HG03460 (cell line): ENCODE results near the gene CEP350.
"Not testable (repeated sequence)": the region's sequence is repeated elsewhere in the genome, so short reads cannot be mapped to it uniquely, and the experiment has no call there.

Experiments
- ATAC-seq: cut with Tn5 transposase; IDR thresholded peaks from one replicate; pipeline ENCODE4 v1.9.1; 2021; ENCODE audit not compliant: unreplicated experiment

CEP350 gene

GRCh38 chr1:179990847-179991246, 36.2 kb downstream of the CEP350 start:
- ATAC-seq, result no peak

DNA sequence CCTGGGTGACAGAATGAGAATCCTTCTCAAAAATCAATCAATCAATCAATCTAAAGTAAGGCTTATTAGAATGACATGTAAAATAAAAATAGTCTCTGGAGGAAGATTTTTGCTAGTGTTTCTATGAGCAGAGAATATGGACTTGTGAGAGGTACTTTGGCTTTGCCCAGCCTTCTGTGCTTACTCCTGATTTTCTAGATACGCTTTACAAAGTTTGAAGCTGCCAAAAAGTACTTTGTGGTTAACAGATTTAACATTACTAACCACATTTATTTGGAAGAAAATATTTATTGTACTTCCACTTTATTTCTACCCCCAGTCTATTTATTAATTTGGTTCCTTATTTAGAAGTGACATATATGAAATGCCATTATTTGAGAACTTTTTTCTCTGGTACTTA, 41.0 kb downstream of the CEP350 start:
- ATAC-seq, result no peak

- peak; percentile 53 for ATAC-seq
Measured at GRCh38 chr1:179996099-179996498, 41.5 kb downstream of the CEP350 start.

GRCh38 chr1:180000575-180000974, 46.0 kb downstream of the CEP350 start:
- no peak for ATAC-seq

- no peak for ATAC-seq
Measured at GRCh38 chr1:180002437-180002836, 47.8 kb downstream of the CEP350 start.

DNA sequence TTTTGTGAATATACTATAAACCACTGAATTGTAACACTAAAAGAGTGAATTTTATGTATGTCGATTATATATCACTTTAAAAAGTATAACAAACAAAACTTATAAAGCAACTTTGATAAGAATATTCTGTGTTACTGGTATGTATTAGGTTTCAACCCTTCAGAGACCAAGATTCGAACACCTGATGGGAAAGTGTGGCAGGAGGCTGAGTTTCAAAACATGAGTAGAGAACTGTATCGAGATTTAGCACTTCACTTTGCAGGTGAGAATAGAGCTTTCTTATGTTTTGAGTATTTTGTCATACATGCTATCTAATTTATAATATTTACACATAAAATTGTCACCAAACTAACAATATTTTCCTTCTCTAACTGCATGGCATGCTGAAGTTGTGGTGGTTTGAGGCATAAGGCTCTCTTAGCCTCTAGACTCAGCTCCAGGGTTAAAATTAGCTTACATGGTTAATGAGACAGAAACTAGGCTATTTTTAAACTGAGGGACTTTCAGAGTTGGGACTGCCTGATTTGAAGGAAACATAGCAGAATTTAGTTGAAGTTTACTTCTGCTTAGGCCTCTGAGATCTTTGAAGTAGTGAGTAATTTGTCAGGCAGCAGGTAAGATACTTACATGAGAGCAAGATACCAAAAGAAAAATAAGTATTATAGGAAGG, 48.6 kb downstream of the CEP350 start:
- peak; percentile 92 for ATAC-seq

GRCh38 chr1:180006762-180007161, 52.2 kb downstream of the CEP350 start:
- ATAC-seq, result not testable (repeated sequence)

GRCh38 chr1:180020017-180020416, 65.4 kb downstream of the CEP350 start:
- no peak for ATAC-seq

GRCh38 chr1:180026556-180026955, 71.9 kb downstream of the CEP350 start:
- no peak for ATAC-seq

DNA sequence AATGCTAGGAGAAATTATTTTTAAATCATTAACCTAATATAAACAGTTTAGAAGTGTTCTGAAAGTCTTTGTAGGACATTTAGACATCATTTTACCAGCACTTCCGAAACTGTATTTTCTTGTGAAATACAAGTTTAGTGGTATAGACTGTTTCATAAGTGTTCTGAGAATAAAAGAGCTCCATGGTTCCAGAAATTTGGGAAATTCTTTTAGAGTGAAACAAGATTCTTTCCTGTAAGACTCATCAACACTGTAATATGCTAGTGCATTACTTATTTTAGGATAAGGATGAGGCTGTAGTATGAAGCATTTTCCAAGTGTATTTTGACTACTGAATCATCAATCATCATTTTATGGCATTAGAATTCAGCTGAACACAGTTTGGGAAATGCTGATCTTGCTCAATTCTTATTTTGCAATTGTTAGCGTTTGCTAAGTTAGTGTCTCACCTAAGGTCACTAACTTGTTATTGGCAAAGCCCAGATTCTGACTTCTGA, 73.4 kb downstream of the CEP350 start:
- ATAC-seq, result no peak

DNA sequence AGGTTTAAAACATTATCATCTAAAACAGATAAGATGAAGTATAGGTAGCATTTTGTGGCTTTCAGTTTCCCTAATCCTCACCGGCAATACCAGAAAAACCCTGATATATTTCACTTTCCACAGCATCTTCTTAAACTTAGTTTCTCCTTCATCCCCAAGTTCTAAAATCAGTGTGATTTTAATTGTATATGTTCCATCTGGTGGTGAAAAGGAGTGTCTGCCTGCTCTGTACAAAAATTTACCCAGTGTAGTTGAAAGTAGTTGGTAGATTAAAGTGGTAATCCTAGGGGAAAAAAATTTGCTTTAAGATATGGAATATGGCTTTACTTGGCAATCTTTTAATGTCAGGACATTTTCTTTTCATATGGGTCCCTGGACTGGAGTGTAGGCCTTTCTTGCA, 74.3 kb downstream of the CEP350 start:
- ATAC-seq, result no peak

- no peak for ATAC-seq
Measured at GRCh38 chr1:180029524-180030135, 75.0 kb downstream of the CEP350 start.

DNA sequence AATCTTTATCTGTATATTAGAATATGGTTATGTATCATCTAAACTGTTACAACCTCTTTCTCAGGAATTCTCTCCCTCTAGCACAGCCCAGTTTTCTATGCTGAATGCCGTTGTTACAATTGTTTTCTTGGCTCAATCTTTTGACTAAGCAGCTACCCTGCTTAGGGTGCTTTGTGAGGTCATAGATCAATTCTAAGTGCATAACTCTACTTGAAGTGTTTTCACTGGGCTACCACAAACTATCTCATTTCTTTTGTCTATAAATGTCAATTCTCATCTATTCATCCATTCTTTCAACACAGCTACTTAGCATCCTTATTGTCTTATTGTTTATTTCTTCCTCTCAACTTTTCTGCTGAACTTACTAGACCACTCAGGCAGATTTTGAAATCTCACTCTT, 77.1 kb downstream of the CEP350 start:
- ATAC-seq, result no peak

GRCh38 chr1:180033390-180033789, 78.8 kb downstream of the CEP350 start:
- no peak for ATAC-seq

- no peak for ATAC-seq
Measured at GRCh38 chr1:180040034-180040433, 85.4 kb downstream of the CEP350 start.

- ATAC-seq, result no peak
Measured at GRCh38 chr1:180041582-180041981, 87.0 kb downstream of the CEP350 start.

DNA sequence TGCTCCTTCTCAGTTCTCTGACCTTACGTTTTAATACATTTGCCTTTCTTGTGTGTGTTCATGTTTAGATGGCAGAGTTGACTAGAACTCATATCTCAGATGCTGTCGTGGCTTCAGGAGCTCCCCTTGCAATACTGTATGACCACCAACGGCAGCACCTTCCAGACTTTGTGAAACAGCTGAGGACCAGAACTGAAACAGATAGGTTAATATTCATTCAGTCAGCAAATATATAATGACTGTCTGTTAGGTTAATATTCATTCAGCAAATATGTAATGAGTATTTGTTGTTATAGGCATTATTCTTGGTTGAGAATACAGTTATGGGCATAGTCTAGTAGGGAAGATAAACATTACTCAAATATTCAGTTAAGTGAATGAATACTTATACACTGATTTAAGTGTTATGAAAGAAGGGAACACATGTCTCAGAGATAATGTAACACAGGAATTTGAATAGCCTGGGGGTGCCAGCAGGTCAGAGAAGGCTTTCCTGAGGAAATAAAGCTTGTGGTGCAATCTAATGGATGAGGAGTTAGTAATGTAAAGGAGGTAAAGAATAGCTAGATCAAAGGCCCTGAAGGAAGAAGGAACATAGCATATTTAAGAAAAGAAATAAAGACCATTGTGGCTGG, 88.5 kb downstream of the CEP350 start:
- no peak for ATAC-seq

- ATAC-seq, result no peak
Measured at GRCh38 chr1:180043785-180044184, 89.2 kb downstream of the CEP350 start.

GRCh38 chr1:180046674-180047073, 92.1 kb downstream of the CEP350 start:
- ATAC-seq, result no peak

DNA sequence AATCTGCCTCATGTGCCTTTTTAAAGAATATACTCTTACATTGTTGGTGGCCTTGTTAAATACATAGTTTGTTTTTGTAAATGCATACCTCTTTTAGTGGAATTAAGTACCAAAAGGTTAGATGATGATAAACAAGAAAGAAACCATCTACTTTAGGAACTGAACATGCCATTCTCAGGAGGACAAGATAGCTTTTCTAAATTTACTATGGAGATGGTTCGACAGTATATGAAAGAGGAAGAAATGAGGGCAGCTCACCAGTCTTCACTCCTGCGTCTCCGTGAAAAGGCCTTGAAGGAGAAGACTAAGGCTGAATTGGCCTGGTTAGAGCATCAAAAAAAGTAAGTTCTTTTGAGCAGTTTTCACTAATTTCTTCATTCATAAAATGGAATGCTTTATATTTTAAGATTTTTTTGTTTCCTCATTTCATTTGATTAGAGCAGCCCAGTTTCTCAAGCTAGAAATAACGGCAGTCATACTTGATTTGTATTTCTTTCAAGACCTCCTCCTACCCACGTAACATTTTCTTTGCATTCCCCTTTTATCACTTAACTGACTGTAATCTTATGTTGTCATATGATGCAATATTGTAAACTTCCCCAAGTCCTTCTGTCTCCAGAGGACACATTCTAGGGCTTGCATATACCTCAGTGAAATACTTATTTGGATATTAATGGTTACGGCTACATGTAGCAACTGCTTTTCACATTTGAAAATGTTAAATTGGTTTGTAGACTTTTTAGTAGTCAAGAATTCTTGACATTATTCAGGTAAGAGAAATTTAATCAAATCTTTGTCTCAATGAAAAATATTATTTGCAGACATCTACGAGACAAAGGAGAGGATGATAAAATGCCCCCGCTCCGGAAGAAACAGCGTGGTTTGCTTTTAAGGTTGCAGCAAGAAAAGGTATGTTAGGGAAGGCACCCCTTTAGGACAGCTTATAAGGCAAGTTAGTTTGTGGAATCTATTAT, 99.3 kb downstream of the CEP350 start:
- ATAC-seq, result no peak

GRCh38 chr1:180057883-180058396, 103.3 kb downstream of the CEP350 start:
- no peak for ATAC-seq
